Neuronal stem cell (in vitro differentiated cells): ENCODE results near the gene SLC44A3.

Source experiments
- DNase-seq: peaks from one replicate; pipeline ENCODE4 v3.0.0-alpha.2; 2013; ENCODE audit warnings: low spot score
- H2AFZ ChIP-seq: one replicate; pipeline ENCODE4 v1.6.1; 2013; ENCODE audit warnings: mild to moderate bottlenecking, low read length, inconsistent platforms
- H2AK5ac ChIP-seq: 2 replicates; pipeline ENCODE4 v1.6.1; 2013; ENCODE audit warnings: low read depth, mild to moderate bottlenecking, inconsistent platforms, low read length, moderate library complexity, mixed read lengths
- H2BK120ac ChIP-seq: 2 replicates; pipeline ENCODE4 v1.6.1; 2013; ENCODE audit warnings: low read depth, mild to moderate bottlenecking, inconsistent platforms, low read length, moderate library complexity, mixed read lengths
- H2BK12ac ChIP-seq: one replicate; pipeline ENCODE4 v1.6.1; 2013; ENCODE audit warnings: low read length, inconsistent platforms
- H2BK15ac ChIP-seq: 2 replicates; pipeline ENCODE4 v1.6.1; 2013; ENCODE audit warnings: mild to moderate bottlenecking, low read length, inconsistent platforms, mixed read lengths
- H2BK5ac ChIP-seq: one replicate; pipeline ENCODE4 v1.6.1; 2013; ENCODE audit warnings: inconsistent platforms, mild to moderate bottlenecking, low read length, moderate library complexity
- H3K14ac ChIP-seq: one replicate; pipeline ENCODE4 v1.6.1; 2013; ENCODE audit warnings: low read length, inconsistent platforms
- H3K18ac ChIP-seq: 2 replicates; pipeline ENCODE4 v1.6.1; 2013; ENCODE audit warnings: low read length, inconsistent platforms
- H3K23ac ChIP-seq: 2 replicates; pipeline ENCODE4 v1.6.1; 2013; ENCODE audit warnings: low read depth, mild to moderate bottlenecking, mixed read lengths, low read length, inconsistent platforms; ENCODE audit not compliant: poor library complexity
- H3K27ac ChIP-seq: replicated peaks from 3 replicates; pipeline ENCODE4 v1.5.1; 2013; ENCODE audit warnings: low read length, inconsistent platforms
- H3K27me3 ChIP-seq, 3 experiments: 2 replicates each; pipeline ENCODE4 v1.6.1; 2013; ENCODE audit warnings: low read length in 3 of 3, mild to moderate bottlenecking in 2 of 3, inconsistent platforms in 1 of 3, low read depth in 1 of 3, mixed read lengths in 1 of 3, moderate library complexity in 1 of 3; ENCODE audit not compliant: control insufficient read depth in 3 of 3, insufficient read depth in 3 of 3
- H3K36me3 ChIP-seq, 2 donors: replicated peaks in 1 of 2; 2 replicates each; pipeline ENCODE4 v1.6.1; 2013; ENCODE audit warnings: low read length in 2 of 2; ENCODE audit not compliant: control insufficient read depth in 2 of 2, insufficient read depth in 2 of 2
- H3K4ac ChIP-seq: 2 replicates; pipeline ENCODE4 v1.6.1; 2013; ENCODE audit warnings: inconsistent platforms, mild to moderate bottlenecking, low read length, moderate library complexity
- H3K4me1 ChIP-seq, 2 donors: 1 replicate in 1 of 2; 2 replicates in 1 of 2; pipeline ENCODE4 v1.6.1; 2013; ENCODE audit warnings: low read length in 2 of 2, low read depth in 1 of 2; ENCODE audit not compliant: control insufficient read depth in 2 of 2, insufficient read depth in 1 of 2
- H3K4me2 ChIP-seq: one replicate; pipeline ENCODE4 v1.6.1; 2013; ENCODE audit warnings: mild to moderate bottlenecking, low read length, inconsistent platforms; ENCODE audit not compliant: insufficient read depth, poor library complexity, severe bottlenecking
- H3K4me3 ChIP-seq, 2 donors: 2 replicates each; pipeline ENCODE4 v1.5.1; 2013; ENCODE audit warnings: low read length in 2 of 2, mild to moderate bottlenecking in 2 of 2, inconsistent platforms in 1 of 2, moderate library complexity in 1 of 2
- H3K79me1 ChIP-seq: one replicate; pipeline ENCODE4 v1.6.1; 2013; ENCODE audit warnings: low read depth, mild to moderate bottlenecking, inconsistent platforms, low read length, moderate library complexity
- H3K9ac ChIP-seq: one replicate; pipeline ENCODE4 v1.6.1; 2013; ENCODE audit warnings: mild to moderate bottlenecking, low read depth, low read length, inconsistent platforms; ENCODE audit not compliant: poor library complexity
- H3K9me3 ChIP-seq, 2 donors: replicated peaks in 1 of 2; 2 replicates each; pipeline versions ENCODE3 to v1.6.1; 2013; ENCODE audit warnings: low read length in 2 of 2, mild to moderate bottlenecking in 2 of 2, inconsistent platforms in 1 of 2, low read depth in 1 of 2, mixed read lengths in 1 of 2, moderate library complexity in 1 of 2; ENCODE audit not compliant: control insufficient read depth in 2 of 2, insufficient read depth in 1 of 2
- H4K8ac ChIP-seq: one replicate; pipeline ENCODE4 v1.6.1; 2013; ENCODE audit warnings: low read depth, mild to moderate bottlenecking, inconsistent platforms, low read length, moderate library complexity
- H4K91ac ChIP-seq: one replicate; pipeline ENCODE4 v1.6.1; 2013; ENCODE audit warnings: low read length, low read depth, mild to moderate bottlenecking, inconsistent platforms; ENCODE audit not compliant: poor library complexity
- WGBS, 2 donors: extraction: QIAGEN DNeasy Blood & Tissue Kit; methylation state at CpG; one replicate each; pipeline ENCODE4 v1.1.7; 2013; ENCODE audit warnings: missing lambda C conversion rate in 2 of 2, mixed read lengths in 1 of 2; ENCODE audit not compliant: insufficient read length in 2 of 2, insufficient replicate concordance in 1 of 2; ENCODE audit errors: extremely low coverage in 2 of 2; 5-methylcytosine and 5-hydroxymethylcytosine counted together

Gene SLC44A3

DNA sequence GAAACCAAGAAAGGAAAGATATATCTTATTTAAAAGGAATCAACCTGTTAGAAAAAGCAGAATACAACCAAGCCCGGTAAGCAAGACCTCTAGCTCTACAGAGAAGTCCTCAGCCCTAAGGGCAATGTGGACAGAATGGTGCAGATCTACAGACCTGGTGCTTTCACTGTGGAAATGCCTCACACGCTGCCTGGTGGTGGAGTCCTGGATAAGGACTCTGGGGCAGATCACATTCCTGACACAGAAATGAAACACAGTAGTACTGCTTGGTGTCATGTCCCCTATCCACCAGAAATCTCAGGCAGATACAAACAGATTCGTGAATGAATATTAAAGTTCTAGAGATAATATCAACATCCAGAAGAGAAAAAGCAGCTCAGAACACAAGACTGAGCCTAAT is 99.9 kb downstream of the SLC44A3 start:
- Histone ChIP-seq H3K9me3 (peaks cover 0 to 16% of the 10 kb centered on the region in 2 donors), H3K23ac (no peak overlapping the region), H2AK5ac (no peak overlapping the region), H3K27ac (no peak overlapping the region), H2BK120ac (no peak overlapping the region), H3K4me2 (no peak overlapping the region), H3K4me1 (peaks cover 15 to 26% of the 10 kb centered on the region in 2 donors), H2BK15ac (no peak overlapping the region), H3K4me3 (no peak overlapping the region), H2BK5ac (no peak overlapping the region), H3K79me1 (peaks cover 1% of the 10 kb centered on the region), H4K91ac (no peak overlapping the region), H2AFZ (no peak overlapping the region), H3K27me3 (no peaks in the 10 kb centered on the region), H3K14ac (no peak overlapping the region), H3K36me3 (peaks cover 4 to 99% of the 10 kb centered on the region in 2 donors), H4K8ac (no peak overlapping the region), H3K9ac (no peak overlapping the region), H2BK12ac (no peak overlapping the region), H3K18ac (no peak overlapping the region), H3K4ac (no peak overlapping the region)
- WGBS, 2 donors, result no CpG with 5 or more reads among the region's 3 CpGs
- no peak for DNase-seq

DNA sequence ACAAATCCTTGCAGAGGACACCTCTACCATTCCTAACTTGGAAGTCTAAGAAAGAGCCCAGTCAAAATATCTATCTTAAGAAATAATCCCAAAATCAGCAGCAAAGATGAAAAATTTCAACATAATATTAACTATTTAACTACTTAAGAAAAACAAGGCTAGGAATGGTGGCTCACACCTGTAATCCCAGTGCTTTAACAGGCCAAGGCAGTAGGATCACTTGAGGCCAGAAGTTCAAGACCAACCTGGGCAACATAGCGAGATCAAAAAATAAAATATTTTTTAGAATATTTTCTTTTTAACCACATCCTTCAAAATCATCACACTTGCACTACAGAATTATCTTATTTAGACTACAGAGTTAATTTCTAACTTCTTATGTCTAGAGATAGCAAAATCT is 101.8 kb downstream of the SLC44A3 start:
- no peak overlapping the region for H4K8ac ChIP-seq
- H3K4me1 ChIP-seq, result peaks cover 15 to 26% of the 10 kb centered on the region in 2 donors
- H3K27ac ChIP-seq, result no peak overlapping the region
- peaks cover 1 to 84% of the 10 kb centered on the region in 2 donors for H3K36me3 ChIP-seq
- no peak overlapping the region for H3K18ac ChIP-seq
- H2BK12ac ChIP-seq, result no peak overlapping the region
- peaks cover 0 to 12% of the 10 kb centered on the region in 2 donors for H3K9me3 ChIP-seq
- H2AFZ ChIP-seq, result no peak overlapping the region
- no peak overlapping the region for H3K14ac ChIP-seq
- DNase-seq, result no peak
- H3K27me3 ChIP-seq, result no peaks in the 10 kb centered on the region
- H2BK5ac ChIP-seq, result no peak overlapping the region
- no peak overlapping the region for H2BK120ac ChIP-seq
- H3K4me3 ChIP-seq, result no peak overlapping the region
- H3K9ac ChIP-seq, result no peak overlapping the region
- no peak overlapping the region for H3K23ac ChIP-seq
- no peak overlapping the region for H3K4me2 ChIP-seq
- no peak overlapping the region for H2AK5ac ChIP-seq
- H2BK15ac ChIP-seq, result no peak overlapping the region
- H3K4ac ChIP-seq, result no peak overlapping the region
- WGBS, 2 donors, result no CpG with 5 or more reads among the region's 1 CpG
- H3K79me1 ChIP-seq, result peaks cover 4% of the 10 kb centered on the region
- no peak overlapping the region for H4K91ac ChIP-seq

DNA sequence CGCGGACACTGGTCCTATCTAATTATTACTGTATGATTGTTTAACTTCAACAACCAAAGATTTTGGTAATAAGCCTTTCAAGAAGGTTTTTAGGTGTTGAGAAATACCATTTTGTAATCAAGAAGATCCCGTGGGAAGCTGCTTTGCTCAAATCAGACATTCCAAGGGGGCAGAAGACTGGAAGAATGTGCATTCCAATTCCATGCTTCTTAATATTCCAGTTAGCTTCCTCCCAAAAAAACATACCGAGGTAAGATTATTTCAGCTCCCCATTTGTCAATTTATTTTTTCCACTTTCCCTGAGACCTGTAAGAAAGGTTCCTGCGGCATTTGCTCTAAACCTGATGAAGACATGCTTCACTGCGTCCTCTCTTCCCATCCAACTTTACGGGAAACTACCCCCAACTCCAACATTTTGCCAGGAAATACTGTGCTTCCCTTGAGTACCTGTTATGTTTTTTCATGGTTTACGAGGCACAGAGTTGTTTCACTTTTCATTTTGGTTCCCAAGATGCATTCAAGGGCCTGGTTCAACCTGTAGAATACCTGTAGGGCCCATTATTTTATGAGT is 102.7 kb downstream of the SLC44A3 start:
- no peak overlapping the region for H2BK120ac ChIP-seq
- peaks cover 15 to 26% of the 10 kb centered on the region in 2 donors for H3K4me1 ChIP-seq
- H4K8ac ChIP-seq, result no peak overlapping the region
- H2BK15ac ChIP-seq, result no peak overlapping the region
- H3K23ac ChIP-seq, result no peak overlapping the region
- WGBS, 2 donors, result no CpG with 5 or more reads among the region's 8 CpGs
- peak overlapping the region; percentile 35 for H3K4me2 ChIP-seq
- DNase-seq, result no peak
- H3K27ac ChIP-seq, result no peak overlapping the region
- no peak overlapping the region for H3K9ac ChIP-seq
- H2BK12ac ChIP-seq, result no peak overlapping the region
- H3K18ac ChIP-seq, result no peak overlapping the region
- H3K4ac ChIP-seq, result no peak overlapping the region
- peaks cover 1 to 76% of the 10 kb centered on the region in 2 donors for H3K36me3 ChIP-seq
- no peak overlapping the region for H2AK5ac ChIP-seq
- peaks cover 4% of the 10 kb centered on the region for H3K79me1 ChIP-seq
- H2BK5ac ChIP-seq, result no peak overlapping the region
- H2AFZ ChIP-seq, result no peak overlapping the region
- H4K91ac ChIP-seq, result no peak overlapping the region
- H3K9me3 ChIP-seq, result peaks cover 0 to 4% of the 10 kb centered on the region in 2 donors
- no peak overlapping the region for H3K14ac ChIP-seq
- H3K4me3 ChIP-seq, result no peak overlapping the region
- no peaks in the 10 kb centered on the region for H3K27me3 ChIP-seq

GRCh38 chr1:94925004-94925403 is 104.8 kb downstream of the SLC44A3 start:
- Histone ChIP-seq H3K4me2 (peak overlapping the region; percentile 65), H3K36me3 (peaks cover 1 to 54% of the 10 kb centered on the region in 2 donors), H3K18ac (no peak overlapping the region), H2AFZ (no peak overlapping the region), H3K9ac (no peak overlapping the region), H3K14ac (no peak overlapping the region), H2BK120ac (no peak overlapping the region), H2BK12ac (no peak overlapping the region), H4K91ac (no peak overlapping the region), H3K79me1 (peaks cover 4% of the 10 kb centered on the region), H3K9me3 (no peaks in the 10 kb centered on the region), H3K4ac (no peak overlapping the region), H3K27ac (peak overlapping the region; percentile 88), H4K8ac (no peak overlapping the region), H2AK5ac (no peak overlapping the region), H3K27me3 (no peaks in the 10 kb centered on the region), H2BK5ac (no peak overlapping the region), H3K23ac (no peak overlapping the region), H3K4me3 (peak overlapping the region; percentile 76 to 98), H3K4me1 (peaks cover 28 to 30% of the 10 kb centered on the region in 2 donors), H2BK15ac (no peak overlapping the region)
- no CpG with 5 or more reads among the region's 2 CpGs for WGBS, 2 donors
- no peak for DNase-seq
